Adrenal gland (tissue), 12 donors: ENCODE results near the gene TLX2. TPM values are rescaled to one million over a fixed set of nuclear protein-coding genes. Genes with fewer than 3 reads are reported as not detected.

Experiments used
- DNase-seq, 7 donors: peaks; one replicate each; pipeline ENCODE4 v3.0.0-alpha.2; 2019 to 2020
- H3K27ac ChIP-seq, 5 donors: fragments of 200-600 bp; sonication (generic) in 4 of 5; 1 replicate in 3 of 5; 2 replicates in 2 of 5; pipeline versions ENCODE4 v1.5.1 to v1.8.0; 2016 to 2020; ENCODE audit warnings: mild to moderate bottlenecking in 1 of 5
- H3K27me3 ChIP-seq: fragments of 200-600 bp; 2 replicates; pipeline ENCODE4 v1.8.0; 2021
- H3K36me3 ChIP-seq, 2 donors: fragments of 200-600 bp; replicated peaks in 1 of 2; 1 replicate in 1 of 2; 2 replicates in 1 of 2; pipeline versions ENCODE4 v1.5.1 to v1.8.0; 2018 to 2022
- H3K4me1 ChIP-seq, 2 donors: fragments of 200-600 bp; replicated peaks in 1 of 2; 1 replicate in 1 of 2; 2 replicates in 1 of 2; pipeline versions ENCODE4 v1.5.1 to v1.8.0; 2018 to 2021
- H3K4me3 ChIP-seq, 4 donors: fragments of 200-600 bp; sonication (generic) in 3 of 4; one replicate each; pipeline ENCODE4 v1.5.1; 2016 to 2018
- H3K9me3 ChIP-seq, 3 donors: fragments of 200-600 bp; sonication (generic) in 1 of 3; replicated peaks in 1 of 3; 1 replicate in 2 of 3; 2 replicates in 1 of 3; pipeline versions ENCODE4 v1.5.1 to v1.8.0; 2016 to 2021
- POLR2A ChIP-seq, 2 donors: fragments of 450-650 bp; IDR thresholded peaks; one replicate each; pipeline ENCODE4 v1.6.1; 2017; ENCODE audit warnings: antibody characterized with exemption in 2 of 2, mild to moderate bottlenecking in 2 of 2, moderate library complexity in 1 of 2
- WGBS, 4 donors: extraction: QIAGEN DNeasy Blood & Tissue Kit in 2 of 4; methylation state at CpG; one replicate each; pipeline versions ENCODE4 v1.1.5 to v1.1.7; 2013 to 2017; 5-methylcytosine and 5-hydroxymethylcytosine counted together
- intact Hi-C, 2 donors: fragments of 100-400 bp; cut with DNase I; formaldehyde crosslinking; loops; one replicate each; pipeline versions ENCODE4 v1.14.1 to v1.15.0; 2022 to 2023
- polyA plus RNA-seq, 3 donors: library from polyadenylated mRNA; stranded (reverse); fragments of 200-250 nt in 2 of 3; fragments of 350-450 nt in 1 of 3; fragmentation: Illumina TruSeq in 1 of 3; extraction: RNeasy Lipid Tissue Mini Kit (QIAGEN cat#74804) in 1 of 3; gene quantifications; one replicate each; pipeline ENCODE4 v1.2.3, GENCODE V29; 2013 to 2014
- total RNA-seq, 9 donors: library from RNA; depleted of rRNA in 4 of 9; stranded (reverse); fragments of >200 nt in 4 of 9; fragments of 120-200 nt in 1 of 9; fragmentation: NEBNext Ultra II Directional in 1 of 9; extraction: Animal tissue kit (Norgen Biotek cat#: 25700) in 1 of 9; gene quantifications; one replicate each; pipeline versions ENCODE4 v1.1.0 to v1.2.4, GENCODE V29; 2013 to 2023
- TF ChIP-seq, protein P1 (sequence below), 6 experiments: fragments of 450-650 bp in 4 of 6; fragments of 200-600 bp in 2 of 6; sonication (generic) in 1 of 6; IDR thresholded peaks; 1 replicate in 5 of 6; 2 replicates in 1 of 6; pipeline versions ENCODE4 v1.5.1 to v1.8.0; 2016 to 2021; ENCODE audit warnings: antibody characterized with exemption in 6 of 6, mild to moderate bottlenecking in 2 of 6, moderate library complexity in 1 of 6
- donor health status: healthy with polysubstance abuse.
- donor health status: Bipolar disorder and iron deficiency.
- donor health status: DM: yes; HTN: yes; CAD: no.
- donor health status: DM: no; HTN: no; CAD: no.
- donor health status: DM: no; HTN: no; CAD: no.
- donor health status: DM: yes; HTN: yes; CAD: no.

The TLX2 gene
- total and polyA plus RNA-seq, 12 donors = 0.46 to 22.8 (median 3.5) TPM; not detected in 4

DNA sequence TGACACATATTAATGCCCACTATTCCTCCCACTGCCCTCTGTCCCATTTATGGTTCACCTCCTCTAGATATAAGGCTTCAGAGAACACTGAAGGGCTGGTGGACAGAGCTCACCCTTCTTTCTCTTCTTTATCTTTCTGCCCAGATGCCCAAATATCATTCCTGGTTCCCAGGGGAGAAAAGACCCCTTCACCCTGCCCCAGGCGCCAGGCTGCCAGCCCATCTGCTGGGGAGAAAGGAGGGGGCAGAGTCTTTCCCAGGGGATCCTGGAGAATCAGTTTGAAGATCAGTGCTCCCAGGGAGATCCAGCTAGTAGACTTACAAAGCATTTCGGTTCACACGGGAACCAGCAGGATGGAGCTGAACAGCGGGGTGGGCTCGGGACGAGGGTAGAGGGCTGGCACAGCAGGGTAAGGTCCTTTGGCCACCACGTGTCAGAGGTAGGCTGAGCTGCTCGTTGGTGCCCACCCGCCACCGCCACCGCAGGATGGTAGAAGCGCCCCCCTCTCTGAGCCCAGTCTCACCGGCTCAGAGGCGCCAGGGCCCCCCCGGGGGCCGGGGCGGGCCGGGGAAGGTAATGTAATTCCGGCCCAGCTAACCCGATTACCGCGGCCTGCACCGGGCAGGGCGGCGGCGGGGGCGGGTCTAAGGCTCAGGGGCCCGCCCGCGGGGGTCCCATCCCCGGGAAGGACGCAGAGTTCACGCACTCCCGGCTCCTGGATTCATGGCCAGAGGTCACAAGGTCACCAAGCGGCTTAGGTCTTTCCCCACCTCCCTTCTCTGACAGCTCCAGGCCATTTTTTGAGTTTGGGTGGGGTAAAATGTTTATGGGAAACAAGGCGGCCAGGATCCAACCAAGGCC is 1.3 kb upstream of the TLX2 start:
- intact Hi-C loops = no loop called here
- TF ChIP-seq, protein P1, sequence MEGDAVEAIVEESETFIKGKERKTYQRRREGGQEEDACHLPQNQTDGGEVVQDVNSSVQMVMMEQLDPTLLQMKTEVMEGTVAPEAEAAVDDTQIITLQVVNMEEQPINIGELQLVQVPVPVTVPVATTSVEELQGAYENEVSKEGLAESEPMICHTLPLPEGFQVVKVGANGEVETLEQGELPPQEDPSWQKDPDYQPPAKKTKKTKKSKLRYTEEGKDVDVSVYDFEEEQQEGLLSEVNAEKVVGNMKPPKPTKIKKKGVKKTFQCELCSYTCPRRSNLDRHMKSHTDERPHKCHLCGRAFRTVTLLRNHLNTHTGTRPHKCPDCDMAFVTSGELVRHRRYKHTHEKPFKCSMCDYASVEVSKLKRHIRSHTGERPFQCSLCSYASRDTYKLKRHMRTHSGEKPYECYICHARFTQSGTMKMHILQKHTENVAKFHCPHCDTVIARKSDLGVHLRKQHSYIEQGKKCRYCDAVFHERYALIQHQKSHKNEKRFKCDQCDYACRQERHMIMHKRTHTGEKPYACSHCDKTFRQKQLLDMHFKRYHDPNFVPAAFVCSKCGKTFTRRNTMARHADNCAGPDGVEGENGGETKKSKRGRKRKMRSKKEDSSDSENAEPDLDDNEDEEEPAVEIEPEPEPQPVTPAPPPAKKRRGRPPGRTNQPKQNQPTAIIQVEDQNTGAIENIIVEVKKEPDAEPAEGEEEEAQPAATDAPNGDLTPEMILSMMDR (IDR thresholded peaks at IDR 0.05) = no peak
- no peak for TF ChIP-seq POLR2A (IDR thresholded peaks at IDR 0.05)
- H3K4me1 ChIP-seq = peaks cover 5 to 24% of the 10 kb centered on the region in 2 donors
- H3K27me3 ChIP-seq = peaks cover 74% of the 10 kb centered on the region
- peak overlapping the region in 1 of 5 donors; percentile 52 for H3K27ac ChIP-seq
- no peaks in the 10 kb centered on the region for H3K36me3 ChIP-seq
- H3K4me3 ChIP-seq = no peak overlapping the region
- DNase-seq = peak in 1 of 7 donors; percentile 71
- no peaks in the 10 kb centered on the region for H3K9me3 ChIP-seq
- 5 to 9% (median 7%) methylated on average over 7 to 36 of the region's 36 CpGs for WGBS, 4 donors

GRCh38 chr2:74513605-74514367 is 464 bp upstream of the TLX2 start:
- 4 to 8% (median 5%) methylated on average over 35 to 52 of the region's 52 CpGs for WGBS, 4 donors
- no peak overlapping the region for H3K4me3 ChIP-seq
- H3K27me3 ChIP-seq = peaks cover 80% of the 10 kb centered on the region

DNA sequence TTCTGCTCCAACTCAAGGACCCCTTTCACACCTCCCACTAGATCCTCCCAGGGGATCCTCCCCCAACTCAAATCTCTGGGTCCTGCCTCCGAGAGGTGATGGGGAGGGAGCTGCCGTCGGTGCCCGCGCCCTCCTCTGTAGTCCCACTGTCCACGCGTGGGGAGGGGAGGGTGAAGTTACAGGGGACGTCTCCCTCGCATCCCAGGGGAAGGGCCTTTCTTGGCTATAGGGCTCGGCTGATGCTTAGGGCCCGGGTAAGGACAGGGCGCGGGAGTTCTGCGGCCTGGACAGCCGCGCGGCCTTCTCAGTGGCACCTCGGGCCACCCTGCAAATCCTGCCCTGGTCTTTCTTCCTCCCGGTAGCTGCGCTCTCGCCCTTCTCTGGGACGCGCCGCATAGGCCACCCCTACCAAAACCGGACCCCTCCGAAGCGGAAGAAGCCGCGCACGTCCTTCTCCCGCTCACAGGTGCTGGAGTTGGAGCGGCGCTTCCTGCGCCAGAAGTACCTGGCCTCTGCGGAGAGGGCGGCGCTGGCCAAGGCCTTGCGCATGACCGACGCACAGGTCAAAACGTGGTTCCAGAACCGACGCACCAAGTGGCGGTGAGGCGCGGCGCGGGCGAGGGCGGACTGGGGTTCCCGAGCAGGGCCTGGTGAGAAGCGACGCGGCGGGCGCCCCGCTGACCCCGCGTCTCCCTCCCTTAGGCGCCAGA is 1.2 kb downstream of the TLX2 start:
- TF ChIP-seq, protein P1 (IDR thresholded peaks at IDR 0.05) = no peak
- TF ChIP-seq POLR2A (IDR thresholded peaks at IDR 0.05) = no peak
- 10 to 18% (median 11%) methylated on average over 9 to 60 of the region's 60 CpGs for WGBS, 4 donors
- peaks cover 96% of the 10 kb centered on the region for H3K27me3 ChIP-seq

More at GRCh38 chr2:74513605-74514367, 464 bp upstream of the TLX2 start:
- intact Hi-C loops = no loop called here
- no peaks in the 10 kb centered on the region for H3K9me3 ChIP-seq
- DNase-seq = no peak
- peaks cover 0 to 18% of the 10 kb centered on the region in 2 donors for H3K4me1 ChIP-seq
- TF ChIP-seq, protein P1 (IDR thresholded peaks at IDR 0.05) = no peak
- no peak for TF ChIP-seq POLR2A (IDR thresholded peaks at IDR 0.05)
- no peaks in the 10 kb centered on the region for H3K36me3 ChIP-seq
- H3K27ac ChIP-seq = peak overlapping the region in 1 of 5 donors; percentile 52

More for the DNA sequence above, 1.2 kb downstream of the TLX2 start:
- Histone ChIP-seq H3K4me1 (peaks cover 0 to 18% of the 10 kb centered on the region in 2 donors), H3K27ac (peak overlapping the region in 1 of 5 donors; percentile 52), H3K4me3 (peak overlapping the region in 1 of 4 donors; percentile 39), H3K9me3 (no peaks in the 10 kb centered on the region), H3K36me3 (no peaks in the 10 kb centered on the region)
- no peak for DNase-seq
- intact Hi-C loops = no loop called here
